H1 (cell line): Measurements from ENCODE around the gene ADGRD2. TPM values are rescaled to one million over a fixed set of nuclear protein-coding genes. Genes with fewer than 3 reads are reported as not detected.

Experiments used
- CTCF ChIA-PET: fragments of 300-600 bp; sonication (Branson Sonifier 250); formaldehyde crosslinking; loops from one replicate; lab custom pipeline; 2021; ENCODE audit not compliant: partially characterized antibody; lab: Charles Lee
- POLR2A ChIA-PET: fragments of 300-600 bp; sonication (Branson Sonifier 250); formaldehyde crosslinking; loops from one replicate; lab custom pipeline; 2021; ENCODE audit warnings: inconsistent platforms; ENCODE audit not compliant: partially characterized antibody; lab: Charles Lee
- DNase-seq, 2 experiments: peaks; one replicate each; pipeline versions ENCODE4 v3.0.0 to v3.0.0-alpha.2; 2010 to 2022; ENCODE audit warnings: low spot score in 2 of 2, low read depth in 1 of 2, mixed read lengths in 1 of 2
- FAIRE-seq: peaks from 2 replicates; lab custom pipeline; 2011; peaks lifted over from hg19 to GRCh38; lab: Jason Lieb, UNC
- H2AFZ ChIP-seq: 2 replicates; pipeline ENCODE4 v1.8.1; 2012; ENCODE audit warnings: low read length, inconsistent platforms
- H2AK5ac ChIP-seq: 2 replicates; pipeline ENCODE4 v1.6.1; 2013; ENCODE audit warnings: low read depth, low read length
- H2BK120ac ChIP-seq: replicated peaks from 2 replicates; pipeline ENCODE3; 2013; ENCODE audit warnings: low read depth, low read length, inconsistent platforms
- H2BK12ac ChIP-seq: 2 replicates; pipeline ENCODE4 v1.6.1; 2013; ENCODE audit warnings: low read depth, low read length
- H2BK15ac ChIP-seq: 2 replicates; pipeline ENCODE4 v1.6.1; 2013; ENCODE audit warnings: low read length
- H2BK20ac ChIP-seq: 2 replicates; pipeline ENCODE4 v1.6.1; 2013; ENCODE audit warnings: low read length
- H2BK5ac ChIP-seq: 2 replicates; pipeline ENCODE4 v1.6.1; 2013; ENCODE audit warnings: low read depth, low read length
- H3K14ac ChIP-seq: 2 replicates; pipeline ENCODE4 v1.6.1; 2013; ENCODE audit warnings: inconsistent platforms; ENCODE audit not compliant: insufficient read length
- H3K18ac ChIP-seq: 2 replicates; pipeline ENCODE4 v1.6.1; 2013; ENCODE audit warnings: low read length; ENCODE audit errors: extremely low read depth
- H3K23ac ChIP-seq: 2 replicates; pipeline ENCODE4 v1.6.1; 2013; ENCODE audit warnings: inconsistent platforms; ENCODE audit not compliant: insufficient read length
- H3K23me2 ChIP-seq: 2 replicates; pipeline ENCODE4 v1.6.1; 2013; ENCODE audit warnings: low read depth, low read length
- H3K27ac ChIP-seq: 2 replicates; pipeline ENCODE4 v1.6.1; 2011; ENCODE audit warnings: low read depth, low read length, inconsistent platforms
- H3K27me3 ChIP-seq, 4 experiments: replicated peaks in 1 of 4; 1 replicate in 1 of 4; 2 replicates in 3 of 4; pipeline versions ENCODE4 v1.6.1 to v1.8.1; 2011 to 2013; ENCODE audit warnings: low read length in 3 of 4, mild to moderate bottlenecking in 3 of 4, inconsistent platforms in 2 of 4, mixed read lengths in 2 of 4, moderate library complexity in 1 of 4; ENCODE audit not compliant: control insufficient read depth in 3 of 4, insufficient read depth in 3 of 4; ENCODE audit errors: extremely low read depth in 1 of 4
- H3K36me3 ChIP-seq, 4 experiments: 2 replicates each; pipeline versions ENCODE4 v1.6.1 to v1.8.1; 2011 to 2013; ENCODE audit warnings: mild to moderate bottlenecking in 4 of 4, low read length in 3 of 4, moderate library complexity in 2 of 4, control low read depth in 1 of 4, inconsistent platforms in 1 of 4; ENCODE audit not compliant: insufficient read depth in 4 of 4, control insufficient read depth in 2 of 4
- H3K4ac ChIP-seq: replicated peaks from 2 replicates; pipeline ENCODE3; 2013; ENCODE audit warnings: low read length, low read depth, mixed read lengths, inconsistent platforms; ENCODE audit not compliant: insufficient read length
- H3K4me1 ChIP-seq, 4 experiments: replicated peaks in 1 of 4; 1 replicate in 1 of 4; 2 replicates in 3 of 4; pipeline versions ENCODE4 v1.6.1 to v1.8.1; 2011 to 2013; ENCODE audit warnings: low read length in 3 of 4, inconsistent platforms in 2 of 4, mixed read lengths in 1 of 4; ENCODE audit not compliant: insufficient read depth in 4 of 4, control insufficient read depth in 3 of 4
- H3K4me2 ChIP-seq, 2 experiments: 2 replicates each; pipeline versions ENCODE4 v1.6.1 to v1.8.1; 2011 to 2013; ENCODE audit warnings: low read depth in 2 of 2, low read length in 2 of 2, control low read depth in 1 of 2, inconsistent platforms in 1 of 2, mild to moderate bottlenecking in 1 of 2; ENCODE audit not compliant: insufficient read depth in 1 of 2
- H3K4me3 ChIP-seq, 4 experiments: fragments of 200-600, 300-600 bp in 1 of 4; sonication (generic), shearing (Covaris generic), sonication (Bioruptor Twin) in 1 of 4; 2 replicates each; pipeline versions ENCODE4 v1.5.1 to v1.8.1; 2011 to 2016; ENCODE audit warnings: low read length in 4 of 4, low read depth in 3 of 4, control low read depth in 2 of 4, inconsistent platforms in 2 of 4, mild to moderate bottlenecking in 2 of 4, mixed read lengths in 1 of 4, moderate library complexity in 1 of 4; ENCODE audit not compliant: insufficient read depth in 2 of 4; ENCODE audit errors: extremely low read depth in 1 of 4
- H3K56ac ChIP-seq: replicated peaks from 2 replicates; pipeline ENCODE3; 2013; ENCODE audit warnings: low read depth, mild to moderate bottlenecking, mixed read lengths, low read length, inconsistent platforms; ENCODE audit not compliant: insufficient read length
- H3K79me1 ChIP-seq: 2 replicates; pipeline ENCODE4 v1.6.1; 2013; ENCODE audit warnings: low read depth, low read length, control low read depth
- H3K79me2 ChIP-seq, 2 experiments: 2 replicates each; pipeline versions ENCODE4 v1.6.1 to v1.8.1; 2012 to 2013; ENCODE audit warnings: low read length in 2 of 2, mild to moderate bottlenecking in 2 of 2, inconsistent platforms in 1 of 2; ENCODE audit not compliant: insufficient read depth in 2 of 2, control insufficient read depth in 1 of 2
- H3K9ac ChIP-seq, 4 experiments: replicated peaks in 1 of 4; 1 replicate in 1 of 4; 2 replicates in 3 of 4; pipeline versions ENCODE4 v1.6.1 to v1.8.1; 2011 to 2013; ENCODE audit warnings: low read depth in 3 of 4, low read length in 3 of 4, control low read depth in 2 of 4, mild to moderate bottlenecking in 2 of 4, moderate library complexity in 2 of 4, inconsistent platforms in 1 of 4; ENCODE audit errors: extremely low read depth in 1 of 4
- H3K9me3 ChIP-seq, 2 experiments: 2 replicates each; pipeline versions ENCODE4 v1.6.1 to v1.8.1; 2012 to 2013; ENCODE audit warnings: mild to moderate bottlenecking in 2 of 2, moderate library complexity in 2 of 2, control low read depth in 1 of 2, inconsistent platforms in 1 of 2, low read depth in 1 of 2, low read length in 1 of 2, mixed read lengths in 1 of 2; ENCODE audit not compliant: insufficient read depth in 2 of 2
- H4K20me1 ChIP-seq, 2 experiments: replicated peaks in 1 of 2; 2 replicates each; pipeline versions ENCODE3 to v1.8.1; 2011 to 2013; ENCODE audit warnings: inconsistent platforms in 2 of 2, low read length in 2 of 2, mild to moderate bottlenecking in 1 of 2; ENCODE audit not compliant: insufficient read depth in 2 of 2, control insufficient read depth in 1 of 2
- H4K5ac ChIP-seq: 2 replicates; pipeline ENCODE4 v1.6.1; 2013; ENCODE audit warnings: low read length, low read depth, mixed read lengths, inconsistent platforms; ENCODE audit not compliant: insufficient read length
- H4K8ac ChIP-seq: 2 replicates; pipeline ENCODE4 v1.8.0; 2013; ENCODE audit warnings: mild to moderate bottlenecking, moderate library complexity, low read length, inconsistent platforms; ENCODE audit not compliant: insufficient read depth; ENCODE audit errors: extremely low read depth
- H4K91ac ChIP-seq: replicated peaks from 2 replicates; pipeline ENCODE3; 2013; ENCODE audit warnings: low read length, mixed read lengths, inconsistent platforms; ENCODE audit not compliant: insufficient read length
- CHD2 ChIP-seq: IDR thresholded peaks from 2 replicates; pipeline ENCODE4 v1.6.1; 2012; ENCODE audit warnings: low read length, improper control_type of control experiment
- GABPA ChIP-seq: IDR thresholded peaks from 2 replicates; pipeline ENCODE4 v1.6.1; 2011; ENCODE audit warnings: mild to moderate bottlenecking, low read length, moderate library complexity, borderline replicate concordance; ENCODE audit not compliant: insufficient read depth
- HDAC2 ChIP-seq, 2 experiments: fragments of 300-600 bp in 1 of 2; sonication (generic) in 1 of 2; IDR thresholded peaks; 2 replicates each; pipeline ENCODE4 v1.6.1; 2011 to 2012; ENCODE audit warnings: low read depth in 2 of 2, low read length in 2 of 2, mild to moderate bottlenecking in 2 of 2, moderate library complexity in 2 of 2, borderline replicate concordance in 1 of 2, inconsistent platforms in 1 of 2
- KDM5A ChIP-seq: fragments of 200-600 bp; IDR thresholded peaks from 2 replicates; pipeline ENCODE4 v1.7.1; 2012; ENCODE audit warnings: mild to moderate bottlenecking, low read length, inconsistent platforms, mixed read lengths
- NRF1 ChIP-seq: IDR thresholded peaks from 2 replicates; pipeline ENCODE4 v1.6.1; 2011; ENCODE audit warnings: mild to moderate bottlenecking, low read depth, low read length, improper control_type of control experiment
- SUZ12 ChIP-seq: fragments of 200-600 bp; sonication (generic); IDR thresholded peaks from 2 replicates; pipeline ENCODE4 v1.6.1; 2012; ENCODE audit warnings: mild to moderate bottlenecking, inconsistent platforms, low read length, moderate library complexity, mixed read lengths
- TAF7 ChIP-seq: optimal IDR thresholded peaks from 2 replicates; pipeline ENCODE3; 2011; ENCODE audit warnings: low read depth, mild to moderate bottlenecking, inconsistent platforms, low read length, moderate library complexity, borderline replicate concordance
- TCF12 ChIP-seq: IDR thresholded peaks from 2 replicates; pipeline ENCODE4 v1.6.1; 2011; ENCODE audit warnings: low read depth, mild to moderate bottlenecking, low read length
- WGBS, 2 experiments: shearing (Covaris generic) in 1 of 2; methylation state at CpG; one replicate each; pipeline versions ENCODE4 v1.1.6 to v1.1.7; 2013 to 2015; ENCODE audit warnings: low lambda C conversion rate in 2 of 2, mixed read lengths in 2 of 2, inconsistent platforms in 1 of 2, low coverage in 1 of 2, missing lambda C conversion rate in 1 of 2; ENCODE audit not compliant: insufficient replicate concordance in 2 of 2, insufficient coverage in 1 of 2, insufficient read length in 1 of 2; ENCODE audit errors: extremely low coverage in 1 of 2, missing lambda C conversion rate in 1 of 2; 5-methylcytosine and 5-hydroxymethylcytosine counted together
- polyA plus RNA-seq, 7 experiments: library from polyadenylated mRNA; depleted of rRNA in 3 of 7; stranded (reverse) in 5 of 7; unstranded in 2 of 7; fragments of >200 nt in 5 of 7; fragments of 200-250 nt in 2 of 7; gene quantifications; 1 replicate in 5 of 7; 2 replicates in 1 of 7; 4 replicates in 1 of 7; pipeline versions ENCODE4 v1.2.1 to v1.2.3, GENCODE V29; 2011 to 2013; ENCODE audit warnings: missing spikeins in 2 of 7, mixed read lengths in 2 of 7
- total RNA-seq: library from RNA; stranded (reverse); fragmentation: NEBNext Ultra II Directional; extraction: Animal tissue kit (Norgen Biotek cat#: 25700); gene quantifications from 2 replicates; pipeline ENCODE4 v1.2.1, GENCODE V29; 2021
- TF ChIP-seq, protein P1 (sequence below): IDR thresholded peaks from 2 replicates; pipeline ENCODE4 v1.6.1; 2011; ENCODE audit warnings: low read depth, mild to moderate bottlenecking, low read length; ENCODE audit not compliant: insufficient read depth
- TF ChIP-seq, protein P2 (sequence below): IDR thresholded peaks from 2 replicates; pipeline ENCODE4 v1.6.1; 2012; ENCODE audit warnings: inconsistent platforms

The ADGRD2 gene
- total and polyA plus RNA-seq, 2 of the 8 experiments (the other 6 are each of a cell fraction or from before 2014, with no cell fraction given), result 0.41 to 1.4 TPM

DNA sequence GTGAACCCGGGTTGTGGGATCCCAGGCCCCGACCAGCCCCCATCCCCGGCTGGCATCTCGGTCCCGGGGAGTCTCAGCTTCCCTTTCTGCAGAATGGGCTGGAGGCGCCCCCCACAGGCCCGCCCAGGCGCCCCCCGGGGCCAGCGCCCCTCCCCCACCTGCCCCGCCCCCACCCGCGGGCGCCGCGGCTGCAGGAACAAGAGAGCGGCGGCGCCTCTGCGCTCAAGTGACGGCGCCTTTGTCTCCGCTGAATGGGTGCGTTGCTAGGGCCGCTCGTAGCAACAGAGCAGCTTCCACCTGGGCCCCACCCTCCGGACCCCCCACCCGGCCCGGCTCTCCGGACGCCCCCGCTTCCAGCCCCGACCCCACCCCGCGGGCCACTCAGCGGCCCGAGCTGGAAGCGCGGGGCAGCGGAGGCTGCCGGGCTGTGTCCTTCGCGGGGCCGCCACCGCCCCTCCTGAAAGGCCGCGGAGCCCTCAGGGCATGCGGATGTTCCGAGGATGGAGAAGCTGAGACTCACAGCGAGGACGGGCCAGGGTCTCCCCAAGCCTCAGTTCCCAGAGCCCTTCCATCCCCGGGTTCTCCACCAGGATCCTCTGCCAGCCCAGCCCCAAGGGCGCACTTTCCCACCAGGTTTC lies 27.5 kb downstream of the ADGRD2 start:
- Histone ChIP-seq H2BK120ac (no peak overlapping the region), H3K4me2 (peak overlapping the region; percentile 56 to 90), H3K56ac (no peak overlapping the region), H3K14ac (no peak overlapping the region), H2AK5ac (no peak overlapping the region), H3K4me3 (peak overlapping the region; percentile 22 to 58 (median 42)), H4K20me1 (peaks cover 0 to 1% of the 10 kb centered on the region in 2 experiments), H4K91ac (peak overlapping the region; percentile 34), H3K18ac (peak overlapping the region; percentile 87), H3K9me3 (no peaks in the 10 kb centered on the region), H4K8ac (no peak overlapping the region; the same call in 1 of the 2 replicates), H2BK20ac (no peak overlapping the region), H2AFZ (peak overlapping the region; percentile 55; the same call in 1 of the 2 replicates), H3K4me1 (peaks cover 4 to 43% (median 31%) of the 10 kb centered on the region in 4 experiments), H2BK15ac (0 out of 2 replicates have a peak overlapping the region, but pooled peaks have one; percentile 46), H3K4ac (no peak overlapping the region), H3K27me3 (peaks cover 8 to 38% (median 37%) of the 10 kb centered on the region in 4 experiments), H3K27ac (no peak overlapping the region), H3K79me2 (no peaks in the 10 kb centered on the region), H3K9ac (0 out of 7 replicates have a peak overlapping the region, but pooled peaks of 1 of the 4 experiments have one; percentile 2), H3K23ac (no peak overlapping the region), H2BK5ac (0 out of 2 replicates have a peak overlapping the region, but pooled peaks have one; percentile 71), H3K23me2 (peaks cover 10% of the 10 kb centered on the region; the same call in 1 of the 2 replicates), H2BK12ac (0 out of 2 replicates have a peak overlapping the region, but pooled peaks have one; percentile 55), H4K5ac (no peak overlapping the region), H3K79me1 (no peaks in the 10 kb centered on the region), H3K36me3 (no peaks in the 10 kb centered on the region)
- CTCF ChIA-PET, result interaction anchor here (1.2 to 7.0 kb wide), 4 partner anchors 23 to 58 kb away, joined by 3 to 43 read pairs (median 5); no protein-coding TSS in a partner anchor
- FAIRE-seq (no peak), DNase-seq (no peak)
- POLR2A ChIA-PET, result interaction anchor here (1.0 to 1.5 kb wide), 3 partner anchors 9 to 25 kb away, joined by 3 to 6 read pairs (median 3); no protein-coding TSS in a partner anchor
- whole genome bisulfite sequencing, 2 experiments, result 7% methylated on average over 6 of the region's 53 CpGs; no CpG with 5 or more reads in 1 of the 2 experiments
- TF ChIP-seq, protein P1, sequence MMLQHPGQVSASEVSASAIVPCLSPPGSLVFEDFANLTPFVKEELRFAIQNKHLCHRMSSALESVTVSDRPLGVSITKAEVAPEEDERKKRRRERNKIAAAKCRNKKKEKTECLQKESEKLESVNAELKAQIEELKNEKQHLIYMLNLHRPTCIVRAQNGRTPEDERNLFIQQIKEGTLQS, result no peak
- TF ChIP-seq TAF7, result no peak
- TF ChIP-seq GABPA, result 0 out of 2 replicates have a peak, but pooled peaks have one; percentile 6
- TF ChIP-seq, protein P2, sequence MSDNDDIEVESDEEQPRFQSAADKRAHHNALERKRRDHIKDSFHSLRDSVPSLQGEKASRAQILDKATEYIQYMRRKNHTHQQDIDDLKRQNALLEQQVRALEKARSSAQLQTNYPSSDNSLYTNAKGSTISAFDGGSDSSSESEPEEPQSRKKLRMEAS, result peak; percentile 57
- no peak for TF ChIP-seq TCF12
- TF ChIP-seq CHD2, result no peak
- no peak for TF ChIP-seq NRF1
- TF ChIP-seq SUZ12, result no peak
- 0 out of 4 replicates have a peak, but pooled peaks of 1 of the 2 experiments have one; percentile 2 for TF ChIP-seq HDAC2 (IDR thresholded peaks at IDR 0.05; ENCODE audit: borderline replicate concordance in 1 of 2, low read depth in 2 of 2, low read length in 2 of 2)
- TF ChIP-seq KDM5A, result no peak
